GM04504 (cell line): ENCODE data around the gene HMGN2.
"Not testable (repeated sequence)": the region's sequence is repeated elsewhere in the genome, so short reads cannot be mapped to it uniquely, and the experiment has no call there.

Source experiments
- DNase-seq: peaks from one replicate; pipeline ENCODE4 v3.0.0-alpha.2; 2012; ENCODE audit warnings: low read depth

HMGN2 gene

GRCh38 chr1:26477446-26478152 lies 5.4 kb downstream of the HMGN2 start:
- DNase-seq: no peak

- DNase-seq: no peak
Observed at GRCh38 chr1:26478159-26478558, 5.9 kb downstream of the HMGN2 start.

GRCh38 chr1:26478988-26479387 lies 6.7 kb downstream of the HMGN2 start:
- no peak for DNase-seq

- no peak for DNase-seq
Observed at GRCh38 chr1:26482921-26483320, 10.7 kb downstream of the HMGN2 start.

- no peak for DNase-seq
Observed at GRCh38 chr1:26483980-26484379, 11.7 kb downstream of the HMGN2 start.

DNA sequence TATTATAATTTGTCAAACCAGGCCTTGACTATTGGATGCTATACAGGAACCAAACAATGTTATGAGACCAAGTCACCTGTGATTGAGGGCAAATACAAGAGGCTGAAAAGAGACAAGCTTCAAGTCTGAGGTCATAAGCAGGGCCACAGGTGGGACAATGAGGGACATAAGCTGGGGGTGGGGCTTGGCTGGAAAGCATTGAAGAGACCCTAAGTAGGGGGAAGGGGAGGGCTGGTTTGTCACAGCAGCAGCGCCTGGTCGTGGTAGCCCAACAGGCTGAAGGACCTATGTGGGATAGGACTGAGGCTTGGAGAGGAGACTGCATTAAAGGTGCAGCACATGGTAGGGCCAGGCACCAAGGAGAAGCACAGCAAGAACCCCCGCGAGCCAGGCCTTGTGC lies 17.9 kb downstream of the HMGN2 start:
- DNase-seq: no peak

DNA sequence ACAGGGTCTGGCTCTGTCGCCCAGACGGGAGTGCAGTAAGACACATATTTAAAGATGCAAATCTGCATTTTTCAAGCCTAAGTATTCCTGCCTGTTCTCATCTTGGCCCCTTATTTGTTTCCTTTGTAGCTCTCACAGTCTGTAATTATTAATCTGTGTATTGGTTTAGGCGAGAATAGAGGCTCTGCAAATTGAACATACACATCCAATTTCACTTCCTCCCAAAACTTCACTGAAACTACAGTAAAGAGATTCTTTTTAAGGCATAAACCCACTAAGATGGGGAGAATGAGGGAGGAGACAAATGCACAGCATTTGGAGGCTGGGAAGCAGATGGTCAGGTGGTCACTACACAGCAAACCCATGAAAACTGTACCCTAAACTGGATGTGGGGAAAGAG lies 21.0 kb downstream of the HMGN2 start:
- no peak for DNase-seq

DNA sequence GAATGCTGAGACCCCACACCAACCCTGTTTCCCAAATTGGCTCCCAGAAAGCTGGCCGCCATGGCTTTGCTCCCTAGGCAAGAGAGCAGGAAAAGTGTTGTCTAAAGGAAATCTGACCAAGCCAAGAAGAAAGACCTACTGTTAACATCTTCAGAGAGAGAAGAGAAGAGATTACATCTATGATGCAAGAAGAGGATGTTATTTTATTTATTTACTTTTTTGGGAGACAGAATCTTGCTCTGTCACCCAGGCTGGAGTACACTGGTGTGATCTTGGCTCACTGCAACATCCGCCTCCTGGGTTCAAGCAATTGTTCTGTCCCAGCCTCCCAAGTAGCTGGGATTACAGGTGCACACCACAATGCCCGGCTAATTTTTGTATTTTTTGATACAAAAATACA lies 21.7 kb downstream of the HMGN2 start:
- no peak for DNase-seq

DNA sequence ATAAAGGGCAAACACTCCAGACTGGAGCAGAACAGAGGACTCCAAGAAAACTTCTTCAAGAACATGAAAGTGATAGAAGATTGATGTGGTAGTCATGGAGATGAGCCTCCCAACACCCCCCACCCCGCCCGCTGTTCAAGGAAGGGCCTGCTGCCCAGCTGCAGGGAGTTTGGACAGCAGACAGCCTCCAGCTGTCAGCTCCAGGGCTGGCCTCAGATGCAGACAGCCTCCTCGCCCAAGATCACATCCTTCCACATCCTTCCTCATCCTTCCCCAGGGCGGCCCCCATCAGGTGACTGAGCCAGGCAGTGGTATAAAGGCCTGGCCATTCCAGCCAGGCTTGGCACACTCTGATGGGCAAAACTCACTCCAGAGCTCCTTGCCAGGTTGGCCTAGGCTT lies 24.6 kb downstream of the HMGN2 start:
- no peak for DNase-seq

GRCh38 chr1:26498894-26499293 lies 26.7 kb downstream of the HMGN2 start:
- no peak for DNase-seq

- DNase-seq: peak; percentile 47
Observed at GRCh38 chr1:26500488-26501175, 28.4 kb downstream of the HMGN2 start.

DNA sequence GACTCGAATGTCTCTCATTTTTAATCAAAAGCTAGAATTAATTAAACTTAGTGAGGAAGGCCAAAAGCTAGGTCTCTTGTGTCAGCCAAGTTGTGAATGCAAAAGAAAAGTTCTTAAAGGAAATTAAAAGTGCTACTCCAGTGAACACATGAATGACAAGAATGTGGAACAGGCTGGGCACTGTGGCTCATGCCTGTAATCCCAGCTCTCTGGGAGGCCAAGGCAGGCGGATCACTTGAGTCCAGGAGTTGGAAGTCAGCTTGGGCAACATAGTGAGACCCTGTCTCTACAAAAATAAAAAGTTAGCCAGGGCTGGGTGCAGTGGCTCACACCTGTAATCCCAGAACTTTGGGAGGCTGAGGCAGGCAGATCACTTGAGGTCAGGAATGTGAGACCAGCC lies 38.5 kb downstream of the HMGN2 start:
- not testable (repeated sequence) for DNase-seq

DNA sequence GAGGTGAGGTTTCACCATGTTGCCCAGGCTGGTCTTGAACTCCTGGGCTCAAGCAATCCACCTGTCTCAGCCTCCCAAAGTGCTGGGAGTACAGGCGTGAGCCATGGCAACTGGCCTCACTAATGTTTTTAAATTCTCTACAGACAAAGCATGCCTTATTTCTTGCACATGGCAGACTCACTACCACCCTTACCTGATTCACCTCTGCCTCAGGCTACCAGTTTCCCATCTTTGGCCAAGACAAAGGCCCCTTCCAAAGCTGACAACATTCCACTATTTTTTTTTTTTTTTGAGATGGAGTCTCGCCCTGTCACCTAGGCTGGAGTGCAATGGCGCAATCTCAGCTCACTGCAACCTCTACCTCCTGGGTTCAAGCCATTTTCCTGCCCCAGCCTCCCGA lies 43.6 kb downstream of the HMGN2 start:
- DNase-seq: not testable (repeated sequence)

DNA sequence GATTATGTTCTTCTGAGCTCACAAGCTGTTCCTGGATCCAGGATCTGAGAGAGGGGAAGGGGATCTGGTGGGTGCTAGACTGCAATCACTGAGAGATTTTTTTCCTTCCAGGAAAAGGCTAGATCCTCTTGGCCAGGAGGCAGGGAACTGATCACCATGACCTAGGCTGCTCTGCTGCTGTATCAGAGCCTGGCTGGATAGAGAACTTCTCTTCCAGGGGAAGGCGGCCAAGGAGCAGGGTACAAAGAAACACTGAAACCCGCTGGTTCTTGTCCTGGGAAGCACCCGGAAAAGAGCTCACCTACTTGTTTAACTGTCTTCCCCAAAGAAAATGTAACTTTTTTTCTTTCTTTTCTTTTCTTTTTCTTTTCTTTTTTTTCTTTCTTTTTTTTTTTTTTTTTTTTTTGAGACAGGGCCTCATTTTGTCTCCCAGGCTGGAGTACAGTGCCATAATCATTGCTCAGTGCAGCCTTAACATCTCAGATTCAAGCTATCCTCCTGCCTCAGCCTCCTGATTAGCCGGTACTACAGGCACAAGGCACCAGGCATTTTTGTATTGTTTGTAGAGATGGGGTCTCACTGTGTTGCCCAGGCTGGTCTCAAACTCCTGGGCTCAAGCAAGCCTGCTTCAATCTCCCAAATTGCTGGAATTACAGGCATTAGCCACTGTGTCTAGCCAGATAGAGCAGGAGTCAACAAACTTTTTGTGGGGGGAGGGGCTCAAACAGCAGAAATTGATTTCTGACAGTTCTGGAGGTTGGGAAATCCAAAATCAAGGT lies 44.9 kb downstream of the HMGN2 start:
- no peak for DNase-seq

DNA sequence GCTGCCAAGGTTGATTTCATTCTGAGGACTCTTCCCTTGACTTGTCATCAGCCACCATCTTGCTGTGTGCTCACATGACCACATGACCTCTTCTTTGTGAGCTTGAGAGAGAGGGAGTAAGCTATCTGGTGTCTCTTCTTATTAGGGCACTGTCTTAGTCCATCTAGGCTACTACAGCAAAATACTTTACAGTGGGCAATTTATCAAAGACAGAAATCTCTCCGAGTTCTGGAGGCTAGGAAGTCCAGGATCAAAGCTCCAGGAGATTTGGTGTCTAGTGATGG lies 45.5 kb downstream of the HMGN2 start:
- DNase-seq: no peak

- no peak for DNase-seq
Observed at GRCh38 chr1:26518355-26518754, 46.1 kb downstream of the HMGN2 start.

- no peak for DNase-seq
Observed at GRCh38 chr1:26520339-26520738, 48.1 kb downstream of the HMGN2 start.

DNA sequence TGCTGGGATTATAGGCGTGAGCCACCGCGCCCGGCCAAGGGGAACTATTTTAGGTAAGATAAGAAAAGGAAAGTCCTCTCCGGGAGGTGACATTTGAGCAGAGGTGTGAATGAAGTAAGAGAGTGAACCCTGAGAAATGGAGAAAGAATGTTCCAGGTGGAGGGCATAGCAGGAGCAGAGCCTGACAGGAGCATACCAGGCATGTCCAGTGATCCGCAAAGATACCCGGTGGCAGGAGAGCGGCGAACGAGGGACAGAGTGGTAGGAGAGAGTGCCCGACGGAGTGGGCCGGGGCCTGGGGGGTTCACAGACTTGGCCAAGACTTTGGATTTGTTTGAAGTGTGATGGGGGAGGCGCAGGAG lies 49.4 kb downstream of the HMGN2 start:
- no peak for DNase-seq

DNA sequence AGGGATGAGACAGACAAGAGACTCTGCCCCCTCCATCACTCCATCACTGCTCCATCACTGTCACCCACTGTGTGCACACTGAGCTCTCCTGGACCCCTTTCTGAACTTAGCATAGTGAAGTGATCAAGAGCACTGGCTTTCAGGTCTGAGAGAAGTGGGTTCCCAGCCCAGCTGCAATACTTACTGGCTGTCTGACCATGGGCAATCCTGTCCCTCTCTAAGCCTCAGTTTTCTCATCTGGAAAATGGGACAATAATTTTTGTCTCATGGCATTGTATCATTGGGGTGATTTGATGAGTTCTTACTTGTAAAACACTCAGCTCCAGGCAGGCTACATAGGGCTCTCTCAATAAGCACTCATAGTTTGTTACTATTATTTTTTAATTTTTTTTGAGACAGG lies 49.8 kb downstream of the HMGN2 start:
- DNase-seq: no peak

DNA sequence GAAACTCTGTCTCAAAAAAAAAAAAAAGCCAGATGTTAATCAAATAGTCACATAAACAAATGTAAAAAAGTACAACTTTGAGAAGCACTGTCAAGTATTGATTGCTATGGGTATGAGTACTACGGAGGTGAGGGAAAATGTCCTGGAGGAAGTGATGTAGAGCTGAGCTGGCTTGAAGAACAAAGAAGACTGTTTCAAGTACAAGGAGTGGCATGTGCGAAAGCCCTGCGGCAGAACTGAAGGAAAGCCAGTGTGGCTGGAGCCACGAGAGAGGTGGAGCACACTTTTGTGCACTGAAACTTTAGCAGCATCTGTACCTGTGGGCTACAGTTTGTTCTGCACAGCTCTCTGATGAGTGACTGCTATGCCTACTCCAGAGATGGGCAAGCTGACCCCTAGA lies 51.9 kb downstream of the HMGN2 start:
- no peak for DNase-seq
